Measurements from ENCODE around the gene ZNF148. TPM values are rescaled to one million over a fixed set of nuclear protein-coding genes. Genes with fewer than 3 reads are reported as not detected.

Gene ZNF148
- total RNA-seq, 2 donors from 2014 or later = 33.8 to 37.8 TPM

GRCh38 chr3:125239266-125239665 is 135.9 kb downstream of the ZNF148 start:
- no peak overlapping the region for H3K27ac ChIP-seq (ENCODE audit: low read depth, low read length)
- H3K4me1 Mint-ChIP-seq = no peaks in the 10 kb centered on the region
- no peaks in the 10 kb centered on the region for H3K27me3 Mint-ChIP-seq (ENCODE audit: insufficient read depth)
- 100% methylated on average over 2 of the region's 3 CpGs; no CpG with 5 or more reads in 1 of the 2 experiments for WGBS, 2 experiments (ENCODE audit: insufficient coverage in 1 of 2, insufficient read length in 1 of 2)
- no peak overlapping the region for H3K4me3 Mint-ChIP-seq
- peaks cover 5% of the 10 kb centered on the region for H3K36me3 Mint-ChIP-seq (ENCODE audit: low read depth)
- no peak overlapping the region for H3K9ac ChIP-seq (ENCODE audit: extremely low read depth, low read length, poor library complexity, severe bottlenecking)
- no peaks in the 10 kb centered on the region for H3K4me1 ChIP-seq (ENCODE audit: control insufficient read depth, insufficient read depth, low read length)
- no peak for DNase-seq
- H3K36me3 ChIP-seq (ENCODE audit: control insufficient read depth, insufficient read depth, low read length) = peaks cover 9% of the 10 kb centered on the region
- no peak overlapping the region for H3K4me3 ChIP-seq (ENCODE audit: low read length)
- no peaks in the 10 kb centered on the region for H3K9me3 Mint-ChIP-seq
- H3K27me3 ChIP-seq (ENCODE audit: control insufficient read depth, insufficient read depth, low read length, poor library complexity, severe bottlenecking) = no peaks in the 10 kb centered on the region
- H3K9me3 ChIP-seq (ENCODE audit: control insufficient read depth, low read length) = no peaks in the 10 kb centered on the region
- no peak overlapping the region for H3K27ac Mint-ChIP-seq
- no peak for TF ChIP-seq CTCF (conservative IDR thresholded peaks at IDR 0.05)

GRCh38 chr3:125238759-125239158 is 136.4 kb downstream of the ZNF148 start:
- H3K4me3 ChIP-seq (ENCODE audit: low read length) = no peak overlapping the region
- H3K36me3 ChIP-seq (ENCODE audit: control insufficient read depth, insufficient read depth, low read length) = peaks cover 9% of the 10 kb centered on the region
- DNase-seq = no peak
- Mint-ChIP-seq H3K4me3 (no peak overlapping the region), H3K27me3 (ENCODE audit: insufficient read depth) (no peaks in the 10 kb centered on the region), H3K4me1 (no peaks in the 10 kb centered on the region), H3K36me3 (ENCODE audit: low read depth) (peaks cover 5% of the 10 kb centered on the region), H3K9me3 (no peaks in the 10 kb centered on the region), H3K27ac (no peak overlapping the region)
- no peaks in the 10 kb centered on the region for H3K9me3 ChIP-seq (ENCODE audit: control insufficient read depth, low read length)
- 97 to 100% methylated on average over 2 of the region's 3 CpGs for WGBS, 2 experiments (ENCODE audit: insufficient coverage in 1 of 2, insufficient read length in 1 of 2)
- no peak for TF ChIP-seq CTCF (conservative IDR thresholded peaks at IDR 0.05)
- H3K27ac ChIP-seq (ENCODE audit: low read depth, low read length) = no peak overlapping the region
- H3K9ac ChIP-seq (ENCODE audit: extremely low read depth, low read length, poor library complexity, severe bottlenecking) = no peak overlapping the region
- no peaks in the 10 kb centered on the region for H3K4me1 ChIP-seq (ENCODE audit: control insufficient read depth, insufficient read depth, low read length)
- no peaks in the 10 kb centered on the region for H3K27me3 ChIP-seq (ENCODE audit: control insufficient read depth, insufficient read depth, low read length, poor library complexity, severe bottlenecking)

GRCh38 chr3:125236331-125236903 is 138.7 kb downstream of the ZNF148 start:
- Mint-ChIP-seq H3K36me3 (ENCODE audit: low read depth) (peaks cover 22% of the 10 kb centered on the region), H3K27ac (no peak overlapping the region), H3K9me3 (no peaks in the 10 kb centered on the region)

More at GRCh38 chr3:125236331-125236903, 138.7 kb downstream of the ZNF148 start:
- Histone ChIP-seq H3K27ac (ENCODE audit: low read depth, low read length) (peak overlapping the region; percentile 10), H3K4me3 (ENCODE audit: low read length) (no peak overlapping the region), H3K27me3 (ENCODE audit: control insufficient read depth, insufficient read depth, low read length, poor library complexity, severe bottlenecking) (no peaks in the 10 kb centered on the region), H3K9me3 (ENCODE audit: control insufficient read depth, low read length) (no peaks in the 10 kb centered on the region), H3K9ac (ENCODE audit: extremely low read depth, low read length, poor library complexity, severe bottlenecking) (no peak overlapping the region), H3K4me1 (ENCODE audit: control insufficient read depth, insufficient read depth, low read length) (no peaks in the 10 kb centered on the region), H3K36me3 (ENCODE audit: control insufficient read depth, insufficient read depth, low read length) (peaks cover 20% of the 10 kb centered on the region)
- Mint-ChIP-seq H3K4me3 (no peak overlapping the region), H3K4me1 (peaks cover 7% of the 10 kb centered on the region), H3K27me3 (ENCODE audit: insufficient read depth) (no peaks in the 10 kb centered on the region)
- 75 to 96% methylated on average over 6 of the region's 6 CpGs for WGBS, 2 experiments (ENCODE audit: insufficient coverage in 1 of 2, insufficient read length in 1 of 2)
- DNase-seq = no peak
- no peak for TF ChIP-seq CTCF (conservative IDR thresholded peaks at IDR 0.05)
